Measurements from ENCODE around the gene RSF1.
A peak's percentile ranks its signal among the peaks of the same experiment; 100 is the strongest.
"Not testable (repeated sequence)": the region's sequence is repeated elsewhere in the genome, so short reads cannot be mapped to it uniquely, and the experiment has no call there.

RSF1 gene, protein sequence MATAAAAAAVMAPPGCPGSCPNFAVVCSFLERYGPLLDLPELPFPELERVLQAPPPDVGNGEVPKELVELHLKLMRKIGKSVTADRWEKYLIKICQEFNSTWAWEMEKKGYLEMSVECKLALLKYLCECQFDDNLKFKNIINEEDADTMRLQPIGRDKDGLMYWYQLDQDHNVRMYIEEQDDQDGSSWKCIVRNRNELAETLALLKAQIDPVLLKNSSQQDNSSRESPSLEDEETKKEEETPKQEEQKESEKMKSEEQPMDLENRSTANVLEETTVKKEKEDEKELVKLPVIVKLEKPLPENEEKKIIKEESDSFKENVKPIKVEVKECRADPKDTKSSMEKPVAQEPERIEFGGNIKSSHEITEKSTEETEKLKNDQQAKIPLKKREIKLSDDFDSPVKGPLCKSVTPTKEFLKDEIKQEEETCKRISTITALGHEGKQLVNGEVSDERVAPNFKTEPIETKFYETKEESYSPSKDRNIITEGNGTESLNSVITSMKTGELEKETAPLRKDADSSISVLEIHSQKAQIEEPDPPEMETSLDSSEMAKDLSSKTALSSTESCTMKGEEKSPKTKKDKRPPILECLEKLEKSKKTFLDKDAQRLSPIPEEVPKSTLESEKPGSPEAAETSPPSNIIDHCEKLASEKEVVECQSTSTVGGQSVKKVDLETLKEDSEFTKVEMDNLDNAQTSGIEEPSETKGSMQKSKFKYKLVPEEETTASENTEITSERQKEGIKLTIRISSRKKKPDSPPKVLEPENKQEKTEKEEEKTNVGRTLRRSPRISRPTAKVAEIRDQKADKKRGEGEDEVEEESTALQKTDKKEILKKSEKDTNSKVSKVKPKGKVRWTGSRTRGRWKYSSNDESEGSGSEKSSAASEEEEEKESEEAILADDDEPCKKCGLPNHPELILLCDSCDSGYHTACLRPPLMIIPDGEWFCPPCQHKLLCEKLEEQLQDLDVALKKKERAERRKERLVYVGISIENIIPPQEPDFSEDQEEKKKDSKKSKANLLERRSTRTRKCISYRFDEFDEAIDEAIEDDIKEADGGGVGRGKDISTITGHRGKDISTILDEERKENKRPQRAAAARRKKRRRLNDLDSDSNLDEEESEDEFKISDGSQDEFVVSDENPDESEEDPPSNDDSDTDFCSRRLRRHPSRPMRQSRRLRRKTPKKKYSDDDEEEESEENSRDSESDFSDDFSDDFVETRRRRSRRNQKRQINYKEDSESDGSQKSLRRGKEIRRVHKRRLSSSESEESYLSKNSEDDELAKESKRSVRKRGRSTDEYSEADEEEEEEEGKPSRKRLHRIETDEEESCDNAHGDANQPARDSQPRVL (N-terminal part only)

GRCh38 chr11:77820565-77821348 is at the start of gene RSF1, which contains the start of gene AAMDC:
TSS of gene RSF1 (minus strand) at chr11:77820722. CDS start at chr11:77820714, 8 bp downstream.
TSS of gene AAMDC (plus strand) at chr11:77821144. CDS start at chr11:77842497, 21,353 bp downstream.
- Histone ChIP-seq H3K4me1 (ENCODE audit: control insufficient read depth, insufficient read depth, low read length) (peaks cover 44% of the 10 kb centered on the region), H3K9me3 (ENCODE audit: control insufficient read depth, low read length) (no peaks in the 10 kb centered on the region), H3K27me3 (replicated peaks; ENCODE audit: control insufficient read depth, insufficient read depth, low read length) (no peaks in the 10 kb centered on the region), H3K36me3 (ENCODE audit: control insufficient read depth, insufficient read depth, low read length, severe bottlenecking) (no peaks in the 10 kb centered on the region), H3K4me3 (ENCODE audit: low read length) (peak within 1 kb of the TSS; percentile 99), H3K9ac (ENCODE audit: low read length) (peak within 1 kb of the TSS; percentile 98)
- DNase-seq (ENCODE audit: low read depth) = peak; percentile 100

DNA sequence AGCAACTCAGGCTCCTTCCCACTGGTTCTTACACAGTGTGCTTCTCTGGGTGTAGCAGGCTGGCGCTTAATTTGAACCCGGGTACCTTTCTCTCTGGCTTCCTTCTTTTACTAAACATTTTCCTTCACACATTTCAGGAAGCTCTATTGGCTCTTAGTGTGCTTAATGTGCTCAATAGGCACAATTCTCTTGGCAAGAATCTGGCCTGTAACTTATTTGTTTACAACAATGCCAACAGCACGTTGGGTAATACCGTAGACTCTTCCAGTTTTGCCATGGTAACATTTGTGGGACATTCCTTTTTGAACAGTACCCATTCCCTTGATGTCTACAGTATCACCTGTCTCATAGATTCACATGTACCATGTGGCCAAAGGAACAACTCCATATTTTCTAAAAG is 48.2 kb upstream of the RSF1 start:
- H3K9ac ChIP-seq (ENCODE audit: low read length) = no peak overlapping the region
- no peaks in the 10 kb centered on the region for H3K9me3 ChIP-seq (ENCODE audit: control insufficient read depth, low read length)
- no peaks in the 10 kb centered on the region for H3K27me3 ChIP-seq (replicated peaks; ENCODE audit: control insufficient read depth, insufficient read depth, low read length)
- H3K36me3 ChIP-seq (ENCODE audit: control insufficient read depth, insufficient read depth, low read length, severe bottlenecking) = peaks cover 36% of the 10 kb centered on the region
- peaks cover 18% of the 10 kb centered on the region for H3K4me1 ChIP-seq (ENCODE audit: control insufficient read depth, insufficient read depth, low read length)
- DNase-seq (ENCODE audit: low read depth) = no peak
- H3K4me3 ChIP-seq (ENCODE audit: low read length) = no peak overlapping the region

DNA sequence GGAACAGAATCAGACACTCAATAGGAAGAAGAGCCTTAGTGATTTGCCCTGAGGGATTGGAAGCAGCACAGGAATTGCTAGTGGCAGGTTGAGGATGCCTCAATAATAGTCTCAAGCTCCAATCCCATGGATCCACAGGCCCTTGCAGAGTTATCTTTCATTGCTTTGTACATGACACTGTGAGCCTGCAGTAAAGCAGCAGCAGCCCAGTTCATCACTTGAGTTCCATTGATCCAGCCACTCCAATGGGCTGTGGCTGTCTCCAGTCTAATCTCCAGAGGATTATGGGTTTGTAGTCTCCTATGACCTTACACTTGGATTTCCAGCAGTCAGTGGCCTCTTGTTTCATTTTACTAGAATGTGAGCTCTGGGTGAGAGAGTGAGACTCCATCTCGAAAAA is 45.8 kb upstream of the RSF1 start:
- no peak for DNase-seq (ENCODE audit: low read depth)
- H3K4me1 ChIP-seq (ENCODE audit: control insufficient read depth, insufficient read depth, low read length) = peaks cover 18% of the 10 kb centered on the region
- H3K9ac ChIP-seq (ENCODE audit: low read length) = peak overlapping the region; percentile 8
- peaks cover 27% of the 10 kb centered on the region for H3K36me3 ChIP-seq (ENCODE audit: control insufficient read depth, insufficient read depth, low read length, severe bottlenecking)
- H3K9me3 ChIP-seq (ENCODE audit: control insufficient read depth, low read length) = no peaks in the 10 kb centered on the region
- H3K4me3 ChIP-seq (ENCODE audit: low read length) = no peak overlapping the region
- no peaks in the 10 kb centered on the region for H3K27me3 ChIP-seq (replicated peaks; ENCODE audit: control insufficient read depth, insufficient read depth, low read length)

GRCh38 chr11:77865805-77866204 is 45.3 kb upstream of the RSF1 start:
- Histone ChIP-seq H3K27me3 (replicated peaks; ENCODE audit: control insufficient read depth, insufficient read depth, low read length) (no peaks in the 10 kb centered on the region), H3K4me1 (ENCODE audit: control insufficient read depth, insufficient read depth, low read length) (peaks cover 18% of the 10 kb centered on the region), H3K9me3 (ENCODE audit: control insufficient read depth, low read length) (no peaks in the 10 kb centered on the region), H3K9ac (ENCODE audit: low read length) (peak overlapping the region; percentile 8), H3K4me3 (ENCODE audit: low read length) (no peak overlapping the region), H3K36me3 (ENCODE audit: control insufficient read depth, insufficient read depth, low read length, severe bottlenecking) (peaks cover 24% of the 10 kb centered on the region)
- peak; percentile 38 for DNase-seq (ENCODE audit: low read depth)

DNA sequence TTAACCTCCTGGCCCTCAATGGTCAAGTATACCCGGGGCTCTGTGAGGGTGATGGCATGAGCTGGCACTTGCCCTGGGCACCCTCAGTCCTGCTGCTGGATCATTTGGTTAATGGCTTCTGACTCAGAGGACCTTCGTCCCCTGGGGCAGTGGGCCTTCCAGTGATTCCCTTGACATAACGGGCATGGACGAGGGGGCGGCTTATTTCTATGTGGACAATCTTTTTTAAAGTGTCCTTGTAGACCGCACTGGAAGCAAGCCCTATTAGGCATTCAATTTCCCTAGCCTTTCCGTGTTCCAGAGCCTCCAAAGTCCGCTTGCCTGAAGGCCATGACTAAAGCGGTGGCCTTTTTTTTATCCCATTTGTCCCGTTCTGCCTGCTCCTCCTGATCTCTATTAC is 40.9 kb upstream of the RSF1 start:
- peaks cover 16% of the 10 kb centered on the region for H3K4me1 ChIP-seq (ENCODE audit: control insufficient read depth, insufficient read depth, low read length)
- H3K9me3 ChIP-seq (ENCODE audit: control insufficient read depth, low read length); DNase-seq (ENCODE audit: low read depth); H3K27me3 ChIP-seq (replicated peaks; ENCODE audit: control insufficient read depth, insufficient read depth, low read length); H3K4me3 ChIP-seq (ENCODE audit: low read length); H3K9ac ChIP-seq (ENCODE audit: low read length): not testable (repeated sequence)
- H3K36me3 ChIP-seq (ENCODE audit: control insufficient read depth, insufficient read depth, low read length, severe bottlenecking) = peaks cover 27% of the 10 kb centered on the region

- not testable (repeated sequence) for H3K9me3 ChIP-seq (ENCODE audit: control insufficient read depth, low read length); H3K4me3 ChIP-seq (ENCODE audit: low read length); H3K9ac ChIP-seq (ENCODE audit: low read length); H3K4me1 ChIP-seq (ENCODE audit: control insufficient read depth, insufficient read depth, low read length); DNase-seq (ENCODE audit: low read depth); H3K27me3 ChIP-seq (replicated peaks; ENCODE audit: control insufficient read depth, insufficient read depth, low read length)
- H3K36me3 ChIP-seq (ENCODE audit: control insufficient read depth, insufficient read depth, low read length, severe bottlenecking) = peaks cover 48% of the 10 kb centered on the region
Observed at GRCh38 chr11:77857906-77858457, 37.5 kb upstream of the RSF1 start.

DNA sequence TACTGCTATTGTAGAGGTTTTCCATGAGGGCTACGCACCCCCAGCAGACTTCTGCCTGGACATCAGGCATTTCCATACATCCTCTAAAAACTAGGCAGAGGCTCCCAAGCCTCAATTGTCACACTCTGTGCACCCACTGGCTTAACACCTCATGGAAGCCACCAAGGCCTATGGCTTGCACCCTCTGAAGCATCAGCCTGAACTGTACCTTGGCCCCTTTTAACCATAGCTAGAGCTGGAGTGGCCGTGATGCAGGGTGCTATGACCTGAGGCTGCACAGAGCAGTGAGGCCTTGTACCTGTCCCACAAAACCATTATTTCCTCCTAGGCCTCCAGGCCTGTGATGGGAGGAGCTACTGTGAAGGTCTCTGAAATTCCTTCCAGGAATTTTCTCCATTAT is 34.3 kb upstream of the RSF1 start:
- peaks cover 56% of the 10 kb centered on the region for H3K36me3 ChIP-seq (ENCODE audit: control insufficient read depth, insufficient read depth, low read length, severe bottlenecking)
- no peak overlapping the region for H3K9ac ChIP-seq (ENCODE audit: low read length)
- H3K4me1 ChIP-seq (ENCODE audit: control insufficient read depth, insufficient read depth, low read length) = no peaks in the 10 kb centered on the region
- H3K9me3 ChIP-seq (ENCODE audit: control insufficient read depth, low read length) = peaks cover 9% of the 10 kb centered on the region
- no peak for DNase-seq (ENCODE audit: low read depth)
- H3K27me3 ChIP-seq (replicated peaks; ENCODE audit: control insufficient read depth, insufficient read depth, low read length) = no peaks in the 10 kb centered on the region
- H3K4me3 ChIP-seq (ENCODE audit: low read length) = peak overlapping the region; percentile 52

GRCh38 chr11:77851503-77851902 is 31.0 kb upstream of the RSF1 start:
- DNase-seq (ENCODE audit: low read depth) = no peak
- peaks cover 69% of the 10 kb centered on the region for H3K36me3 ChIP-seq (ENCODE audit: control insufficient read depth, insufficient read depth, low read length, severe bottlenecking)
- no peak overlapping the region for H3K9ac ChIP-seq (ENCODE audit: low read length)
- no peaks in the 10 kb centered on the region for H3K27me3 ChIP-seq (replicated peaks; ENCODE audit: control insufficient read depth, insufficient read depth, low read length)
- no peak overlapping the region for H3K4me3 ChIP-seq (ENCODE audit: low read length)
- H3K9me3 ChIP-seq (ENCODE audit: control insufficient read depth, low read length) = peaks cover 9% of the 10 kb centered on the region
- no peaks in the 10 kb centered on the region for H3K4me1 ChIP-seq (ENCODE audit: control insufficient read depth, insufficient read depth, low read length)

GRCh38 chr11:77843700-77844099 is 23.2 kb upstream of the RSF1 start:
- H3K27me3 ChIP-seq (replicated peaks; ENCODE audit: control insufficient read depth, insufficient read depth, low read length); DNase-seq (ENCODE audit: low read depth); H3K4me1 ChIP-seq (ENCODE audit: control insufficient read depth, insufficient read depth, low read length); H3K4me3 ChIP-seq (ENCODE audit: low read length); H3K9me3 ChIP-seq (ENCODE audit: control insufficient read depth, low read length); H3K9ac ChIP-seq (ENCODE audit: low read length): not testable (repeated sequence)
- H3K36me3 ChIP-seq (ENCODE audit: control insufficient read depth, insufficient read depth, low read length, severe bottlenecking) = peaks cover 72% of the 10 kb centered on the region

- H3K36me3 ChIP-seq (ENCODE audit: control insufficient read depth, insufficient read depth, low read length, severe bottlenecking) = peaks cover 62% of the 10 kb centered on the region
- H3K4me3 ChIP-seq (ENCODE audit: low read length) = no peak overlapping the region
- H3K27me3 ChIP-seq (replicated peaks; ENCODE audit: control insufficient read depth, insufficient read depth, low read length) = no peaks in the 10 kb centered on the region
- no peaks in the 10 kb centered on the region for H3K4me1 ChIP-seq (ENCODE audit: control insufficient read depth, insufficient read depth, low read length)
- no peak overlapping the region for H3K9ac ChIP-seq (ENCODE audit: low read length)
- DNase-seq (ENCODE audit: low read depth) = peak; percentile 14
- no peaks in the 10 kb centered on the region for H3K9me3 ChIP-seq (ENCODE audit: control insufficient read depth, low read length)
Observed at GRCh38 chr11:77842441-77843121, 22.1 kb upstream of the RSF1 start.
